H1 (cell line): Measurements from ENCODE around the gene AGR3. TPM values are rescaled to one million over a fixed set of nuclear protein-coding genes. Genes with fewer than 3 reads are reported as not detected.

Source experiments
- CTCF ChIA-PET: fragments of 300-600 bp; sonication (Branson Sonifier 250); formaldehyde crosslinking; loops from one replicate; lab custom pipeline; 2021; ENCODE audit not compliant: partially characterized antibody; lab: Charles Lee
- POLR2A ChIA-PET: fragments of 300-600 bp; sonication (Branson Sonifier 250); formaldehyde crosslinking; loops from one replicate; lab custom pipeline; 2021; ENCODE audit warnings: inconsistent platforms; ENCODE audit not compliant: partially characterized antibody; lab: Charles Lee
- DNase-seq, 2 experiments: peaks; one replicate each; pipeline versions ENCODE4 v3.0.0 to v3.0.0-alpha.2; 2010 to 2022; ENCODE audit warnings: low spot score in 2 of 2, low read depth in 1 of 2, mixed read lengths in 1 of 2
- FAIRE-seq: peaks from 2 replicates; lab custom pipeline; 2011; peaks lifted over from hg19 to GRCh38; lab: Jason Lieb, UNC
- H2AFZ ChIP-seq: 2 replicates; pipeline ENCODE4 v1.8.1; 2012; ENCODE audit warnings: low read length, inconsistent platforms
- H2AK5ac ChIP-seq: 2 replicates; pipeline ENCODE4 v1.6.1; 2013; ENCODE audit warnings: low read depth, low read length
- H2BK120ac ChIP-seq: replicated peaks from 2 replicates; pipeline ENCODE3; 2013; ENCODE audit warnings: low read depth, low read length, inconsistent platforms
- H2BK12ac ChIP-seq: 2 replicates; pipeline ENCODE4 v1.6.1; 2013; ENCODE audit warnings: low read depth, low read length
- H2BK15ac ChIP-seq: 2 replicates; pipeline ENCODE4 v1.6.1; 2013; ENCODE audit warnings: low read length
- H2BK20ac ChIP-seq: 2 replicates; pipeline ENCODE4 v1.6.1; 2013; ENCODE audit warnings: low read length
- H2BK5ac ChIP-seq: 2 replicates; pipeline ENCODE4 v1.6.1; 2013; ENCODE audit warnings: low read depth, low read length
- H3K14ac ChIP-seq: 2 replicates; pipeline ENCODE4 v1.6.1; 2013; ENCODE audit warnings: inconsistent platforms; ENCODE audit not compliant: insufficient read length
- H3K18ac ChIP-seq: 2 replicates; pipeline ENCODE4 v1.6.1; 2013; ENCODE audit warnings: low read length; ENCODE audit errors: extremely low read depth
- H3K23ac ChIP-seq: 2 replicates; pipeline ENCODE4 v1.6.1; 2013; ENCODE audit warnings: inconsistent platforms; ENCODE audit not compliant: insufficient read length
- H3K23me2 ChIP-seq: 2 replicates; pipeline ENCODE4 v1.6.1; 2013; ENCODE audit warnings: low read depth, low read length
- H3K27ac ChIP-seq: 2 replicates; pipeline ENCODE4 v1.6.1; 2011; ENCODE audit warnings: low read depth, low read length, inconsistent platforms
- H3K27me3 ChIP-seq, 4 experiments: replicated peaks in 1 of 4; 1 replicate in 1 of 4; 2 replicates in 3 of 4; pipeline versions ENCODE4 v1.6.1 to v1.8.1; 2011 to 2013; ENCODE audit warnings: low read length in 3 of 4, mild to moderate bottlenecking in 3 of 4, inconsistent platforms in 2 of 4, mixed read lengths in 2 of 4, moderate library complexity in 1 of 4; ENCODE audit not compliant: control insufficient read depth in 3 of 4, insufficient read depth in 3 of 4; ENCODE audit errors: extremely low read depth in 1 of 4
- H3K36me3 ChIP-seq, 4 experiments: 2 replicates each; pipeline versions ENCODE4 v1.6.1 to v1.8.1; 2011 to 2013; ENCODE audit warnings: mild to moderate bottlenecking in 4 of 4, low read length in 3 of 4, moderate library complexity in 2 of 4, control low read depth in 1 of 4, inconsistent platforms in 1 of 4; ENCODE audit not compliant: insufficient read depth in 4 of 4, control insufficient read depth in 2 of 4
- H3K4ac ChIP-seq: replicated peaks from 2 replicates; pipeline ENCODE3; 2013; ENCODE audit warnings: low read length, low read depth, mixed read lengths, inconsistent platforms; ENCODE audit not compliant: insufficient read length
- H3K4me1 ChIP-seq, 4 experiments: replicated peaks in 1 of 4; 1 replicate in 1 of 4; 2 replicates in 3 of 4; pipeline versions ENCODE4 v1.6.1 to v1.8.1; 2011 to 2013; ENCODE audit warnings: low read length in 3 of 4, inconsistent platforms in 2 of 4, mixed read lengths in 1 of 4; ENCODE audit not compliant: insufficient read depth in 4 of 4, control insufficient read depth in 3 of 4
- H3K4me2 ChIP-seq, 2 experiments: 2 replicates each; pipeline versions ENCODE4 v1.6.1 to v1.8.1; 2011 to 2013; ENCODE audit warnings: low read depth in 2 of 2, low read length in 2 of 2, control low read depth in 1 of 2, inconsistent platforms in 1 of 2, mild to moderate bottlenecking in 1 of 2; ENCODE audit not compliant: insufficient read depth in 1 of 2
- H3K4me3 ChIP-seq, 4 experiments: fragments of 200-600, 300-600 bp in 1 of 4; sonication (generic), shearing (Covaris generic), sonication (Bioruptor Twin) in 1 of 4; 2 replicates each; pipeline versions ENCODE4 v1.5.1 to v1.8.1; 2011 to 2016; ENCODE audit warnings: low read length in 4 of 4, low read depth in 3 of 4, control low read depth in 2 of 4, inconsistent platforms in 2 of 4, mild to moderate bottlenecking in 2 of 4, mixed read lengths in 1 of 4, moderate library complexity in 1 of 4; ENCODE audit not compliant: insufficient read depth in 2 of 4; ENCODE audit errors: extremely low read depth in 1 of 4
- H3K56ac ChIP-seq: replicated peaks from 2 replicates; pipeline ENCODE3; 2013; ENCODE audit warnings: low read depth, mild to moderate bottlenecking, mixed read lengths, low read length, inconsistent platforms; ENCODE audit not compliant: insufficient read length
- H3K79me1 ChIP-seq: 2 replicates; pipeline ENCODE4 v1.6.1; 2013; ENCODE audit warnings: low read depth, low read length, control low read depth
- H3K79me2 ChIP-seq, 2 experiments: 2 replicates each; pipeline versions ENCODE4 v1.6.1 to v1.8.1; 2012 to 2013; ENCODE audit warnings: low read length in 2 of 2, mild to moderate bottlenecking in 2 of 2, inconsistent platforms in 1 of 2; ENCODE audit not compliant: insufficient read depth in 2 of 2, control insufficient read depth in 1 of 2
- H3K9ac ChIP-seq, 4 experiments: replicated peaks in 1 of 4; 1 replicate in 1 of 4; 2 replicates in 3 of 4; pipeline versions ENCODE4 v1.6.1 to v1.8.1; 2011 to 2013; ENCODE audit warnings: low read depth in 3 of 4, low read length in 3 of 4, control low read depth in 2 of 4, mild to moderate bottlenecking in 2 of 4, moderate library complexity in 2 of 4, inconsistent platforms in 1 of 4; ENCODE audit errors: extremely low read depth in 1 of 4
- H3K9me3 ChIP-seq, 2 experiments: 2 replicates each; pipeline versions ENCODE4 v1.6.1 to v1.8.1; 2012 to 2013; ENCODE audit warnings: mild to moderate bottlenecking in 2 of 2, moderate library complexity in 2 of 2, control low read depth in 1 of 2, inconsistent platforms in 1 of 2, low read depth in 1 of 2, low read length in 1 of 2, mixed read lengths in 1 of 2; ENCODE audit not compliant: insufficient read depth in 2 of 2
- H4K20me1 ChIP-seq, 2 experiments: replicated peaks in 1 of 2; 2 replicates each; pipeline versions ENCODE3 to v1.8.1; 2011 to 2013; ENCODE audit warnings: inconsistent platforms in 2 of 2, low read length in 2 of 2, mild to moderate bottlenecking in 1 of 2; ENCODE audit not compliant: insufficient read depth in 2 of 2, control insufficient read depth in 1 of 2
- H4K5ac ChIP-seq: 2 replicates; pipeline ENCODE4 v1.6.1; 2013; ENCODE audit warnings: low read length, low read depth, mixed read lengths, inconsistent platforms; ENCODE audit not compliant: insufficient read length
- H4K8ac ChIP-seq: 2 replicates; pipeline ENCODE4 v1.8.0; 2013; ENCODE audit warnings: mild to moderate bottlenecking, moderate library complexity, low read length, inconsistent platforms; ENCODE audit not compliant: insufficient read depth; ENCODE audit errors: extremely low read depth
- H4K91ac ChIP-seq: replicated peaks from 2 replicates; pipeline ENCODE3; 2013; ENCODE audit warnings: low read length, mixed read lengths, inconsistent platforms; ENCODE audit not compliant: insufficient read length
- BRCA1 ChIP-seq: IDR thresholded peaks from 2 replicates; pipeline ENCODE4 v1.6.1; 2012; ENCODE audit warnings: low read depth, low read length, improper control_type of control experiment
- EGR1 ChIP-seq: IDR thresholded peaks from 2 replicates; pipeline ENCODE4 v1.6.1; 2011; ENCODE audit warnings: low read depth, low read length, borderline replicate concordance
- GTF2F1 ChIP-seq: IDR thresholded peaks from 2 replicates; pipeline ENCODE4 v1.6.1; 2012; ENCODE audit warnings: low read depth, low read length, improper control_type of control experiment, borderline replicate concordance
- JUND ChIP-seq: IDR thresholded peaks from 2 replicates; pipeline ENCODE4 v1.6.1; 2011; ENCODE audit warnings: mild to moderate bottlenecking, improper control_type of control experiment, low read length
- KDM1A ChIP-seq: fragments of 200-600, 300-600 bp; sonication (generic); IDR thresholded peaks from 2 replicates; pipeline ENCODE4 v1.7.1; 2016; ENCODE audit warnings: mild to moderate bottlenecking, low read length, borderline replicate concordance
- KDM4A ChIP-seq: IDR thresholded peaks from one replicate; pipeline ENCODE4 v1.7.1; 2012; ENCODE audit warnings: low read depth, mild to moderate bottlenecking, moderate library complexity, low read length, inconsistent platforms; ENCODE audit not compliant: severe bottlenecking
- MAFK ChIP-seq: IDR thresholded peaks from 2 replicates; pipeline ENCODE4 v1.6.1; 2012; ENCODE audit warnings: low read depth, mild to moderate bottlenecking, improper control_type of control experiment, low read length
- POLR2AphosphoS5 ChIP-seq: IDR thresholded peaks from 2 replicates; pipeline ENCODE4 v1.6.1; 2011; ENCODE audit warnings: low read depth, low read length
- RFX5 ChIP-seq: IDR thresholded peaks from 2 replicates; pipeline ENCODE4 v1.6.1; 2011; ENCODE audit warnings: low read depth, low read length, improper control_type of control experiment, borderline replicate concordance
- SAP30 ChIP-seq: fragments of 300-600 bp; sonication (generic); IDR thresholded peaks from 2 replicates; pipeline ENCODE4 v1.7.1; 2012; ENCODE audit warnings: low read length, moderate library complexity, mild to moderate bottlenecking, inconsistent platforms; ENCODE audit not compliant: insufficient read depth, insufficient replicate concordance
- SIN3A ChIP-seq, 2 experiments: IDR thresholded peaks in 1 of 2; conservative IDR thresholded peaks in 1 of 2; 2 replicates each; pipeline ENCODE4 v1.6.1; 2011 to 2012; ENCODE audit warnings: low read length in 2 of 2, improper control_type of control experiment in 1 of 2, low read depth in 1 of 2, mild to moderate bottlenecking in 1 of 2
- SP1 ChIP-seq: IDR thresholded peaks from 2 replicates; pipeline ENCODE4 v1.6.1; 2011; ENCODE audit warnings: low read depth, low read length
- WGBS, 2 experiments: shearing (Covaris generic) in 1 of 2; methylation state at CpG; one replicate each; pipeline versions ENCODE4 v1.1.6 to v1.1.7; 2013 to 2015; ENCODE audit warnings: low lambda C conversion rate in 2 of 2, mixed read lengths in 2 of 2, inconsistent platforms in 1 of 2, low coverage in 1 of 2, missing lambda C conversion rate in 1 of 2; ENCODE audit not compliant: insufficient replicate concordance in 2 of 2, insufficient coverage in 1 of 2, insufficient read length in 1 of 2; ENCODE audit errors: extremely low coverage in 1 of 2, missing lambda C conversion rate in 1 of 2; 5-methylcytosine and 5-hydroxymethylcytosine counted together
- polyA plus RNA-seq, 7 experiments: library from polyadenylated mRNA; depleted of rRNA in 3 of 7; stranded (reverse) in 5 of 7; unstranded in 2 of 7; fragments of >200 nt in 5 of 7; fragments of 200-250 nt in 2 of 7; gene quantifications; 1 replicate in 5 of 7; 2 replicates in 1 of 7; 4 replicates in 1 of 7; pipeline versions ENCODE4 v1.2.1 to v1.2.3, GENCODE V29; 2011 to 2013; ENCODE audit warnings: missing spikeins in 2 of 7, mixed read lengths in 2 of 7
- total RNA-seq: library from RNA; stranded (reverse); fragmentation: NEBNext Ultra II Directional; extraction: Animal tissue kit (Norgen Biotek cat#: 25700); gene quantifications from 2 replicates; pipeline ENCODE4 v1.2.1, GENCODE V29; 2021

The AGR3 gene
- total and polyA plus RNA-seq, 2 of the 8 experiments (the other 6 are each of a cell fraction or from before 2014, with no cell fraction given): not detected

DNA sequence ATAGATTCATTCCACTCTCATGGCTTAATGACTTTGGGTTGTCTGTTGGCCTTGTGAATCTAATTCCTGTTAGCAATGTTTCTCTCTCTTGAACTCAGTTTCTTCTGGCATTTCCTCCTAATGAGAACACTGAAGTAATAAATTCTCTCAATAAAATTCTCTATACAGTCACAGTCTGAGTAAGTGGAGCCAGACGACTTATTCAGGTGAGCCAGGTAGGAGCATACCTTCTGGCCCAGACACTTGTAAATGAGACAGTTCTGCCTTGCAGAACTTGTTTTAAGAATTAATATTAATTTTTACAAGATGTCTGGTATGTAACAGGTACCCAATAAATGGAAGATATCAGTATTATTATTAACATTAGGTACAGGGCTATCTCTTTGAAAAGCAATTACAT is 48.4 kb downstream of the AGR3 start:
- no peak overlapping the region for H4K5ac ChIP-seq
- no peak for FAIRE-seq
- H3K4me2 ChIP-seq: no peak overlapping the region
- H3K27me3 ChIP-seq: no peaks in the 10 kb centered on the region
- no peak overlapping the region for H2AK5ac ChIP-seq
- H3K56ac ChIP-seq: no peak overlapping the region
- no peak overlapping the region for H3K4me3 ChIP-seq
- H3K79me2 ChIP-seq: no peaks in the 10 kb centered on the region
- 73% methylated on average over 1 of the region's 1 CpG; no CpG with 5 or more reads in 1 of the 2 experiments for WGBS, 2 experiments
- H2BK12ac ChIP-seq: no peak overlapping the region
- H2BK20ac ChIP-seq: no peak overlapping the region
- no peak for DNase-seq
- H3K9me3 ChIP-seq: no peaks in the 10 kb centered on the region
- no peak overlapping the region for H3K9ac ChIP-seq
- TF ChIP-seq SIN3A (conservative IDR thresholded peaks at IDR 0.05 in 1 of 2, IDR thresholded peaks at IDR 0.05 in 1 of 2; ENCODE audit: low read depth in 1 of 2, low read length in 2 of 2): no peak
- TF ChIP-seq BRCA1: no peak
- no peak for TF ChIP-seq GTF2F1
- TF ChIP-seq POLR2AphosphoS5: no peak
- no peak for TF ChIP-seq MAFK
- no peak for TF ChIP-seq SP1
- TF ChIP-seq EGR1: no peak
- no peak for TF ChIP-seq JUND
- no peak for TF ChIP-seq KDM4A
- no peak for TF ChIP-seq SAP30
- no peak for TF ChIP-seq KDM1A
- TF ChIP-seq RFX5: no peak
- TF ChIP-seq, all 59 proteins: peak for 0
- no peaks in the 10 kb centered on the region for H3K36me3 ChIP-seq
- H2BK15ac ChIP-seq: no peak overlapping the region
- H3K4ac ChIP-seq: no peak overlapping the region
- no peak overlapping the region for H3K23ac ChIP-seq
- no peaks in the 10 kb centered on the region for H3K79me1 ChIP-seq
- no peaks in the 10 kb centered on the region for H3K23me2 ChIP-seq
- POLR2A ChIA-PET: no interaction called here
- no peak overlapping the region for H3K14ac ChIP-seq
- H2AFZ ChIP-seq: no peak overlapping the region
- H2BK120ac ChIP-seq: no peak overlapping the region
- H4K20me1 ChIP-seq: no peaks in the 10 kb centered on the region
- H3K27ac ChIP-seq: no peak overlapping the region
- no peak overlapping the region for H4K91ac ChIP-seq
- H3K18ac ChIP-seq: no peak overlapping the region
- H3K4me1 ChIP-seq: no peaks in the 10 kb centered on the region
- CTCF ChIA-PET: interaction anchor here (0.9 kb wide), 1 partner anchor 85 kb away, joined by 3 read pairs; no protein-coding TSS in a partner anchor
- no peak overlapping the region for H2BK5ac ChIP-seq
- no peak overlapping the region for H4K8ac ChIP-seq
